GM10847 (cell line): ENCODE results near the gene CLEC4M.

Source experiments
- POLR2A ChIP-seq: IDR thresholded peaks from 2 replicates; pipeline ENCODE4 v1.6.1; 2011; ENCODE audit not compliant: insufficient read length; ENCODE audit errors: extremely low read depth

CLEC4M gene, protein sequence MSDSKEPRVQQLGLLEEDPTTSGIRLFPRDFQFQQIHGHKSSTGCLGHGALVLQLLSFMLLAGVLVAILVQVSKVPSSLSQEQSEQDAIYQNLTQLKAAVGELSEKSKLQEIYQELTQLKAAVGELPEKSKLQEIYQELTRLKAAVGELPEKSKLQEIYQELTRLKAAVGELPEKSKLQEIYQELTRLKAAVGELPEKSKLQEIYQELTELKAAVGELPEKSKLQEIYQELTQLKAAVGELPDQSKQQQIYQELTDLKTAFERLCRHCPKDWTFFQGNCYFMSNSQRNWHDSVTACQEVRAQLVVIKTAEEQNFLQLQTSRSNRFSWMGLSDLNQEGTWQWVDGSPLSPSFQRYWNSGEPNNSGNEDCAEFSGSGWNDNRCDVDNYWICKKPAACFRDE

DNA sequence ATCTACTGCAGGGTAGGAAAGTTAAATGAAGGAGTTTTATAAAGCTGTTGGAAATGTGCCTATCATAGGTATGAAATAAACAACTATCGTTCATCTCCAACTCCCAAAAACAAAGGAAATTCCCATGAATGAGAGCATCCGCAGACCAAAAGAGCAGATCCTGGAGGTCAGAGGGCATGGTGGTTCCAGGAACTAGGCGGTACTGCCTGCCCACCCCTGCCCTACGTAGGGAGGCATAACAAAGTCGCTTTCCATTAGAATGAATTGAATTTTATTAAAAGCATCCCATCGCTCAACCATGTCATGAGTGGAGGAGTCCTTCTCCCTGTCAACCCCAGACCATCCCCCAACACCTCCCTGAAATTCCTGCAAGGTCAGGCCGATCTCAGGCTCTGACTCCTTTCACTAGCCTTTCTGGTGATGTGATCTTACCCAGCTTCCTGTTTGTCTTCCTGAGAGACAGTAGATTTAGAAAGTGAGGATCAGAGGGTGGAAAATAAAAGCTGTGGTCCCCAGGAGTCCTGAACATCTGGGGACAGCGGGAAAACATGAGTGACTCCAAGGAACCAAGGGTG, at the start of gene CLEC4M:
Gene CLEC4M, plus strand, starts transcription at position 525 of the 575 bp plus-strand sequence. Its CDS starts 24 bp downstream, at position 549.
- no peak for TF ChIP-seq POLR2A

DNA sequence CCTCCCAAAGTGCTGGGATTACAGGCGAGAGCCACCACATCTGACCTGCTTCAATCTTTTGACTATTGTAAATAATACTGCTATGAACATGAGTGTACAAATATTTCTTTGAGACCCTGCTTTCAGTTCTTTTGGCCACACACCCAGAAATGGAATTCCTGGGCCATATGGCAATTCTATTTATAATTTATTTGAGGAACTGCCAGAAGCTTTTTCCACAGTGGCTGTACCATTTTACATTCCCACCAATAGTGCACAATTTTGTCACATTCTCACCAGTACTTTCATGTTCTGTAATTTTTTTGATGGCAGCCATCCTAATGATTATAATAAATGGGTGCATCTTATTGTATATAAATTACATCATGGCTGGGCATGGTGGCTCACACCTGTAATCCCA, 47.4 kb upstream of the CLEC4M start:
- no peak for TF ChIP-seq POLR2A

DNA sequence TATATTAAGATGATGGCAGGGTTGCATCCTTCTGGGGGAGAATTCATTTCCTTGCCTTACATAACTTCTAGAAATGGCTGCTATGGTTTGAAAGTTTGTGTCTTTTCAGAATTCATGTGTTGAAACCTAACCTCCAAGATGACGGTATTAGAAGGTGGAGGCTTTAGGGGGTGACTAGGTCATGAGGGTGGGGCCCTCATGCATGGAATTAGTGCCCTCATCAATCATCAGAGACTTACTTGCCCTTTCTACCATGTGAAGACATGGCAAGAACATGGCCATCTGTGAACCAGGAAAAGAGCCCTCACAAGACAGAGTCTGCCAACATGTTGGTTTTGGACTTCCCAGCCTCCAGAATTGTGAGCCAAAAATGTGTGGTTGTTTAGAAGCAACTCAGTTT, 46.3 kb upstream of the CLEC4M start:
- TF ChIP-seq POLR2A: no peak

DNA sequence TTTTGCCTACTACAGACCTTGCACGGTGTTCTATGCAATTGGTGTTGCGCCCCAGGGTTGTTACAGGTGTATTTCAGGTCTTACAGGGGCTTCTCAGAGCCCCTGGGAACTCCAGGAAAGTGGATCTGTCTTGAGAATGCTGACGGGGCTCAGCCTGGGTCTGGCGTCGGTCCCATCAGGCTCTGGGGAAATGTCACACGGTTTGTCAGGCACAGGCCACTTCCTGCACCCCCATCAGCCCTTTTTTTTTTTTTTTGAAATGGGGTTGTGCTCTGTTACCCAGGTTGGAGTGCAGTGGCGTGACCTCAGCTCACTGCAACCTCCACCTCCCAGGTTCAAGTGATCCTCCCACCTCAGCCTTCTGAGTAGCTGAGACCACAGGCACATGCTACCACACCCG, 44.4 kb upstream of the CLEC4M start:
- no peak for TF ChIP-seq POLR2A

DNA sequence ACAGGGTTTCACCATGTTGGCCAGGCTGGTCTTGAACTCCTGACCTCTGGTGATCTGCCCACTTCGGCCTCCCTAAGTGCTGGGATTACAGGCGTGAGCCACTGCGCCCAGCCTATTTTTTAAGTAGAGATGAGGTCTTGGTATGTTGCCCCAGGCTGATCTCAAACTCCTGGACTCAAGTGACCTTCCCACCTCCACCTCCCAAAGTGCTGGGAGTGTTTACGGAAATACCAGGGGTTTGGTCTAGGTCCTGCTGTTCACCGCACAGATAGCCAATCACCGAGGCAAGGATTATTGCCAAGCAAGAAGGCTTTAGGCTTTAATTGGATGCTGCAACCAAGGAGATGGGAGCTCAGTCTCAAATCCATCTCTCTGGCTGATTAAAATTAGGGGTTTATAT, 42.7 kb upstream of the CLEC4M start:
- no peak for TF ChIP-seq POLR2A

DNA sequence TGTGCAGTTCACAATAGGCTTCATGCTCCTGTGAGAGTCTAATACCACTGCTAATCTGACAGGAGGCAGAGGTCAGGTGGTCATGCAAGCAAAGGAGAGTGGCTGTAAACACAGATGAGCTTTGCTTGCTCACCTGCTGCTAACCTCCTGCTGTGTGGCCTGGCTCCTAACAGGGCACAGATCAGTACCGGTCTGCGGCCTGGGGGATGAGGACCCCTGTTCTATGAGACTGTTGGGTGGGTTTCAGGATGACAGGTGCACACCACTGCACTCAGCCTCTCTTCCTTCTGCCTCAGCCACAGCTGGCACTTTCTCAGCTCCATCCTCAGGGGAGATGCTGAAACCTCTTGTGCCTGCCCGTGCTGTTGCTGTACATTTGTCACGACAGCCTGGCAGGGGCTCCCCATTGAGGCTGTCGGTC, 40.8 kb upstream of the CLEC4M start:
- TF ChIP-seq POLR2A: no peak

DNA sequence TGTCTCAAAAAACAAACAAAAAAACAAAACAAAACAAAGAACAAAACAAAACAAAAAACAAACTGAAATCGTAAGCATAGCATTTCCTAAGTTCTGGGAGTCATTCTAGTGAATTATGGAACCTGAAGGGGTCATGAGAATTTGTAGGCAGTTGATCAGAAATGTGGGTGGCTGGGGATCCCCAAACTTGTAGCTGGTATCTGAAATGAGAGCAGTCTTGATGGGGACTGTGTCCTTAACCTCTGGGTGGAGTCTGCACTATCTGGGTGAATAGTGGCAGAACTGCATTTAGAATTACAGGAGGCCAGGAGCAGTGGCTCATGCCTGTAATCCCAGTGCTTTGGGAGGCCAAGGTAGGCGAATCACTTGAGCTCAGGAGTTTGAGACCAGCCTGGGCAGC, 37.3 kb upstream of the CLEC4M start:
- TF ChIP-seq POLR2A: no peak

DNA sequence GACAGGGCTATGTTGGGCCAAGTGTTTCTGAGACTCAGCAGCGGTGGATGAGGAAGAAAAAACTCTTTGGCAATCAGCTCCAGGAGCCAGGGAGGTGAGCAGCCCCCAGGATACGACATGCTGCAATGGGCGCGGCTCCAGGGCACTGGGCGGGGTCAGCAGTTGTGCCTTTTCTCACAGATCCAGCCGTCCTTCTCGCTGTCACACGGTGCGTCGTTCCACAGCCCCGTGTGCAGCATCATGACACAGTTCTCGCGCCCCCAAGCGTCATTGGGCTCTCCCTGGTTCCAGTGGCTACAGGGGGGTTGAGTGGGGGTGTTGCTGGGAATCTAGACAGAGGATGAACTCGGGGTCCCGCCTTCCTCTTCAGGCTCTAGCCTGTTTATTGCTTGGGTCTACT, 33.8 kb upstream of the CLEC4M start:
- TF ChIP-seq POLR2A: no peak

DNA sequence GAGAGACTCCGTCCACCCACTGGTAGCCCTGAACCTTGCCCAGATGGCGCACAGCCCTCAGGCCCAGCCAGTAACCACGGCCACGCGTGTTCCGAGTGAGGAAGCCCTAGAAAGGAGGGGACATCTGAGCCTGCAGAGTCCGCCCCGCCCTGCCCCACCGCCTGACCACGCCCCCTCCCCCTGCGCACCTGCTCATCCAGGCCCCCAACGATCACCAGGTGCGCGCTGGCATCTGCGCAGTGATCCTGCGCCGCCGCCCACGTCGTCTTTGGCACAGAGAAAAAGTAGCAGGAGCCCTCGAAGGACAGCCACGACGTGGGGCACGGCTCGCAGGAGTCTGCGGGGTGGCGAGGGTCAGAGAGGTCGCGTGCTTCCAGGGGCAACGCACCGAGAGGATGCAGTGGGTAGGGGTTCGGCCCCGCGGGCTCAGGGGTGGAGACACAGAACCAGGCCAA, 33.2 kb upstream of the CLEC4M start:
- TF ChIP-seq POLR2A: no peak

DNA sequence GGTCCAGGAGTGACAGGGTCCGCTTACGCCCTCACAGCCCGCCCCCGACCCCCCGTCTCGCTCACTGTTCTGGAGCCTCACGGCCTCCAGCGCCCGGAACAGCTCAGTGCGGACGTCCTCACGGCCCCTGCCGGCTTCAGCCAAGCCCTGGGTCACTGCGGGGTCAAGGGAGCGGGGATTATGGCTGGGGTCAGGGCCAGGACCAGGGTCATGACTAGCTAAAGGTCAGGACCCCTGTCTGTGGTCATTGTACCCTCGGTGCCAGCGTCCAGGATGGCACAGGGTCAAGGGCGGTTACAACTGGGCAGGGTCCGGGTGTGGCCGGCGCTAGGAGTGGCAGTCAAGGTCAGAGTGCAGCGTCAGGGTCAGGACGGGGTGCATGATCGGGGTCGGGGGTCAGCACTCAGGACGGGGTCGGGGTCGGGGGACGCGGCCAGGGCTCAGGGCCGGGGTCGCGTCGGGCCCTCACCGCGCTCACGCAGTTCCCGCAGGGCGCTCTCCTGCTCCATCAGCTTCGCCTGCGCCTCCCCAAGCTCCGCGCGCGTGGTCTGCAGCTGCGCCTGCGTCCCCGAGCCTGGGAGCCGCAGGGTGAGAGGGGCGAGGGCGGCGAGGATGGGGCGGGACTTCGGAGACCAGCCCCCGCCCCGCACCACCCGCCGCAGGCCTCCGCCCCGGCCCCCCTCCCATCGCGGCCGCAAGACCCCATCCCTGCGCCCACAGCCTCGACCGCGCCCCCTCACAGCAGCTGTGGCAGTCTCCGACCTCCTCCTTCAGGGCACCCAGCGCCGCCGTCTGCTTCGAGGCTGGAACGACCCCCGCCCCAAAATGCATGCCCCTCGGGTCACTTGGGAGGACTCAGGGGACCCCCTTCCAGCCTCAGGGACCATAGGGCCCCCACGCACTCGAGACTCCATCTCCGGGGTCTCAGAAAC, 32.5 kb upstream of the CLEC4M start:
- no peak for TF ChIP-seq POLR2A

DNA sequence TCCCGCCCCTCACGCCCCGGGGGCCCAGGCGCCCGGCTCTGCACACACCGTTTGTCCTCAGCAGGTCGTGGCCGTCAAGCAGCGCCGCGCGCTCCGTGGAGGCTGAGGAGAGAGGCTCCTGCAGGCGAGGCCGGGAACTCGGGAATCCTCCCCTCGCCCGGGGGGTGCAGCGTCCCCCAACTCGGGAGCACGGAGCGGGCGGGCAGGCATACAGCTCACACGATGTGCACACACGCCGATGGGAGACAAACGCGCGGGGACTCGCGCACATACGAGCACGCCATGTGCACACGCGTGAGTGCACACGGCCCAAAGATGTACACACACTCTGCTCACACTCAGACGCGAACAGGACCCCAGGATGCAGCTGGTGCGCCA, 31.8 kb upstream of the CLEC4M start:
- no peak for TF ChIP-seq POLR2A

DNA sequence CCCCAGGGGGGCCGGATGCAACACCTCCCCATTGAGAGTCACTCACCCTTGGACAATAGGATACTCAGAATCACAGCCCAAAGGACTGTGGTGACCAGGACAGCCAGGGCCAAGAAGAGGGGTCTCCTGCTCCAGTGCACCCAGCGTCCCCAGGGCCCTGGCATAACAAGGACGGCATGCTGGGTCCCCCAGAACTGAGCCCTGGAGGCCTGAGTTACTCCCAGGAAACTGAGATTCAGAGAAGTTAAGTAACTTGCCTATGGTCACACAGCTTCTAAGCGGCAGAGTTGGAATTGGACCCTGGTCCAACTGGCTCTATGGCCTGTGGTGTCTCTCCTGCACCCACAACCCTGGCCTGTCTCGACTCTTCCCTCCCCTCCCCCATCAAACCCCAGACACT, 31.4 kb upstream of the CLEC4M start:
- no peak for TF ChIP-seq POLR2A

DNA sequence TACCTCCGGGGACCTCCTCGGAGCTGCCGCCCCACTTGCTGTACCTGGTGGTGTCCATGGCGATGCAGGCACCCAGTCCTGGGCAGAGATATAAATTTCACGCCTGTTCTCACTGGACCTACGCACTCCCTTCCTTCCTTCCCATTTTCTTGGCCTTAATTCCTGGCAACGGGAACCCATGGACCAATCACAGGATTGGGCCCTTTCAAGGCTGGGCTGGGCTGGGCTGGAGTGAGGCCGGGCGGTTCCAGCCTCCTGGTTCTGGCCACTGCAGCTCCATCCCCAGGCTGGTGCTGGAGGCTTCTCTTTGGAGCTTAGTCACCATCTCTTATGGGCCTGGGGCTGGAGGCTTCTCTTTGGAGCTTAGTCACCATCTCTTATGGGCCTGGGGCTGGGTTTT, 31.0 kb upstream of the CLEC4M start, which contains the start of gene CLEC4G:
Gene CLEC4G, minus strand, starts transcription at position 66 of the 400 bp plus-strand sequence. Its CDS starts 8 bp downstream, at position 58.
- no peak for TF ChIP-seq POLR2A

DNA sequence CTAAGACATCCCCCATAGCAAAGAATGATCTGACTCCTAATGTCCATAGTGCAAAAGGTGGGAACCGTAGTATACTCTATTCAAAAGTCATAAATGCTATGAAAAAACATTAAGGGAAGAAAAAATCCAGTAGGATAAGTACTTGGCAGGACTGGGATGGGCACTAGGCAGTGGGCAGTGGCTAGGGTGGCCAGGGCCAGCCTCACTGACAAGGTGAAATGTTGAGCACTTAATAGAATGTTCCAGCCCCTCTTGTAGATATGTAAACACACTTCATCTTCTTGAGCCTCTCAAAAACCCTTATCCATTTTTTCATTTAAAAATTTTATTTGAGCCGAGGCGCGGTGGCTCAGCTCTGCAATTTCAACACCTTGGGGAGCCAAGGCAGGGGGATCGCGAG, 29.7 kb upstream of the CLEC4M start:
- no peak for TF ChIP-seq POLR2A
